Natural killer cell (primary cell): ENCODE measurements around the gene BTBD1. TPM values are rescaled to one million over a fixed set of nuclear protein-coding genes. Genes with fewer than 3 reads are reported as not detected.

Experiments used
- ATAC-seq, 3 donors: fragments of 150-1000 bp in 2 of 3; fragments of 200-7000 bp in 1 of 3; cut with Tn5 transposase; 1 replicate in 1 of 3; 2 replicates in 2 of 3; pipeline ENCODE4 v1.10.0; 2021; ENCODE audit warnings: mild to moderate bottlenecking in 2 of 3, moderate library complexity in 2 of 3
- DNase-seq, 2 donors: peaks; one replicate each; pipeline versions ENCODE4 v3.0.0 to v3.0.0-alpha.2; 2013 to 2021; ENCODE audit warnings: mixed read lengths in 1 of 2
- H3K27ac ChIP-seq: one replicate; pipeline ENCODE4 v1.5.1; 2013; ENCODE audit warnings: mild to moderate bottlenecking, low read length
- H3K27me3 ChIP-seq: one replicate; pipeline ENCODE4 v1.6.1; 2013; ENCODE audit warnings: low read length; ENCODE audit not compliant: control insufficient read depth, insufficient read depth
- H3K36me3 ChIP-seq: one replicate; pipeline ENCODE4 v1.6.1; 2013; ENCODE audit warnings: low read length; ENCODE audit not compliant: control insufficient read depth, insufficient read depth
- H3K4me1 ChIP-seq: one replicate; pipeline ENCODE4 v1.6.1; 2013; ENCODE audit warnings: low read length; ENCODE audit not compliant: control insufficient read depth, insufficient read depth
- H3K4me3 ChIP-seq: one replicate; pipeline ENCODE4 v1.5.1; 2013; ENCODE audit warnings: low read length
- H3K9me3 ChIP-seq: one replicate; pipeline ENCODE4 v1.6.1; 2013; ENCODE audit warnings: low read length; ENCODE audit not compliant: control insufficient read depth, insufficient read depth
- H3K27ac Mint-ChIP-seq, 2 donors: one replicate each; pipeline ENCODE4 v1.8.0; 2022; ENCODE audit warnings: mild to moderate bottlenecking in 2 of 2, mixed read lengths in 2 of 2, moderate library complexity in 1 of 2
- H3K27me3 Mint-ChIP-seq, 2 donors: one replicate each; pipeline ENCODE4 v1.8.0; 2022; ENCODE audit warnings: low read depth in 2 of 2, mixed read lengths in 2 of 2
- H3K36me3 Mint-ChIP-seq: one replicate; pipeline ENCODE4 v1.8.0; 2022; ENCODE audit warnings: mixed read lengths
- H3K4me1 Mint-ChIP-seq, 2 donors: one replicate each; pipeline ENCODE4 v1.8.0; 2022; ENCODE audit warnings: mixed read lengths in 2 of 2
- H3K4me3 Mint-ChIP-seq: one replicate; pipeline ENCODE4 v1.8.0; 2022; ENCODE audit warnings: mild to moderate bottlenecking, moderate library complexity, mixed read lengths
- H3K9me3 Mint-ChIP-seq, 2 donors: one replicate each; pipeline ENCODE4 v1.8.0; 2022; ENCODE audit warnings: mixed read lengths in 2 of 2
- WGBS: methylation state at CpG from one replicate; pipeline ENCODE4 v1.1.7; 2013; ENCODE audit warnings: missing lambda C conversion rate; ENCODE audit not compliant: insufficient coverage; 5-methylcytosine and 5-hydroxymethylcytosine counted together
- intact Hi-C: fragments of 100-400 bp; cut with micrococcal nuclease; formaldehyde crosslinking; loops from one replicate; pipeline ENCODE4 v1.14.2; 2022
- total RNA-seq, 4 donors: library from RNA; stranded (reverse); fragments of 120-200 nt in 1 of 4; gene quantifications; one replicate each; pipeline versions ENCODE4 v1.2.3 to v1.2.4, GENCODE V29; 2013 to 2022
- TF ChIP-seq, protein P1 (sequence below): fragments of 200-600 bp; IDR thresholded peaks from one replicate; pipeline ENCODE4 v1.8.0; 2022; ENCODE audit warnings: antibody characterized with exemption

Gene BTBD1
- total RNA-seq, 3 donors from 2014 or later (not counting 1 experiment from before 2014, with no cell fraction given), result 42.5 to 54.4 (median 54.0) TPM

DNA sequence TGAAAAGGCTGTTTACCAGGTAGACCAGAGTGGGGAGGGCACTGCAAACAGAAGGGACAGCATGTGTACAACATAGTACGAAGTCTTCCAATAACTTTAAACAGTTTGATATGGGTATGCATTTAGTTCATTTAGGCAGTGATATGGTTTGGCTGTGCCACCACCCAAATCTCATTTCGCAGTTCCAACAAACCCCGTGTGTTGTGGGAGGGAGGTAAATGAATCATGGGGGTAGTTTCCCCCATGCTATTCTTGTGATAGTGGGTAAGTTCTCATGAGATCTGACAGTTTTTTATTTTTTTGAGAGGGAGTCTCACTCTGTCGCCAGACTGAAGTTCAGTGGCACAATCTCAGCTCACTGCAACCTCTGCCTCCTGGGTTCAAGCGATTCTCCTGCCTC is 88.6 kb downstream of the BTBD1 start:
- no peaks in the 10 kb centered on the region for H3K36me3 Mint-ChIP-seq
- TF ChIP-seq, protein P1, sequence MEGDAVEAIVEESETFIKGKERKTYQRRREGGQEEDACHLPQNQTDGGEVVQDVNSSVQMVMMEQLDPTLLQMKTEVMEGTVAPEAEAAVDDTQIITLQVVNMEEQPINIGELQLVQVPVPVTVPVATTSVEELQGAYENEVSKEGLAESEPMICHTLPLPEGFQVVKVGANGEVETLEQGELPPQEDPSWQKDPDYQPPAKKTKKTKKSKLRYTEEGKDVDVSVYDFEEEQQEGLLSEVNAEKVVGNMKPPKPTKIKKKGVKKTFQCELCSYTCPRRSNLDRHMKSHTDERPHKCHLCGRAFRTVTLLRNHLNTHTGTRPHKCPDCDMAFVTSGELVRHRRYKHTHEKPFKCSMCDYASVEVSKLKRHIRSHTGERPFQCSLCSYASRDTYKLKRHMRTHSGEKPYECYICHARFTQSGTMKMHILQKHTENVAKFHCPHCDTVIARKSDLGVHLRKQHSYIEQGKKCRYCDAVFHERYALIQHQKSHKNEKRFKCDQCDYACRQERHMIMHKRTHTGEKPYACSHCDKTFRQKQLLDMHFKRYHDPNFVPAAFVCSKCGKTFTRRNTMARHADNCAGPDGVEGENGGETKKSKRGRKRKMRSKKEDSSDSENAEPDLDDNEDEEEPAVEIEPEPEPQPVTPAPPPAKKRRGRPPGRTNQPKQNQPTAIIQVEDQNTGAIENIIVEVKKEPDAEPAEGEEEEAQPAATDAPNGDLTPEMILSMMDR, result no peak
- no peaks in the 10 kb centered on the region for H3K4me1 Mint-ChIP-seq
- WGBS, result 97% methylated on average over 5 of the region's 5 CpGs
- no peak overlapping the region for H3K4me3 Mint-ChIP-seq
- H3K36me3 ChIP-seq, result no peaks in the 10 kb centered on the region
- H3K4me3 ChIP-seq, result no peak overlapping the region
- H3K4me1 ChIP-seq, result no peaks in the 10 kb centered on the region
- no peaks in the 10 kb centered on the region for H3K9me3 ChIP-seq
- ATAC-seq (no peak), DNase-seq (no peak)
- no peak overlapping the region for H3K27ac ChIP-seq
- no peaks in the 10 kb centered on the region for H3K27me3 ChIP-seq
- intact Hi-C loops, result no loop called here
- H3K27ac Mint-ChIP-seq, result no peak overlapping the region
- H3K27me3 Mint-ChIP-seq, result no peaks in the 10 kb centered on the region
- no peaks in the 10 kb centered on the region for H3K9me3 Mint-ChIP-seq

DNA sequence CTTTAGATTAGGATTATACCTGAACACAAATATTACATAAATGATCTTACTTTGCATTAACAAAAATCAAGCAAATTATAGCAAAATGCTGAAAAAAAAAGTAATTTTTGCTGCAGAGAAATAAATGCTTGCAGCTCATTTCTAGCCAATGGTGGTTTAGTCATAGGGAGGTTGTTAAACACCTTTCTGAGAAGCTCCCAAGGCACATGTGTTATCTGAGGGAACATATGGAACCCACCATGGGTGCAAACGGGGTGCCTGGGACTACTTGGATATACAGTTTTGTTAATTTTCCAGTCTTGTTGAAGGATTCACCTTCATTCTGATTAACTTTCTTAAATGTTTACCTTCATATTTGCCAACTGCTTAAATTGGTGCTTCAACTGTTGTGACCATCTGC is 90.0 kb downstream of the BTBD1 start:
- DNase-seq, result no peak
- no peaks in the 10 kb centered on the region for H3K9me3 ChIP-seq
- H3K36me3 ChIP-seq, result no peaks in the 10 kb centered on the region
- Mint-ChIP-seq H3K9me3 (no peaks in the 10 kb centered on the region), H3K27ac (no peak overlapping the region), H3K4me3 (no peak overlapping the region), H3K27me3 (no peaks in the 10 kb centered on the region), H3K4me1 (no peaks in the 10 kb centered on the region), H3K36me3 (no peaks in the 10 kb centered on the region)
- H3K4me1 ChIP-seq, result no peaks in the 10 kb centered on the region
- no peaks in the 10 kb centered on the region for H3K27me3 ChIP-seq
- intact Hi-C loops, result no loop called here
- TF ChIP-seq, protein P1, result no peak
- no peak for ATAC-seq
- H3K27ac ChIP-seq, result no peak overlapping the region
- no peak overlapping the region for H3K4me3 ChIP-seq
- 75% methylated on average over 1 of the region's 1 CpG for WGBS

DNA sequence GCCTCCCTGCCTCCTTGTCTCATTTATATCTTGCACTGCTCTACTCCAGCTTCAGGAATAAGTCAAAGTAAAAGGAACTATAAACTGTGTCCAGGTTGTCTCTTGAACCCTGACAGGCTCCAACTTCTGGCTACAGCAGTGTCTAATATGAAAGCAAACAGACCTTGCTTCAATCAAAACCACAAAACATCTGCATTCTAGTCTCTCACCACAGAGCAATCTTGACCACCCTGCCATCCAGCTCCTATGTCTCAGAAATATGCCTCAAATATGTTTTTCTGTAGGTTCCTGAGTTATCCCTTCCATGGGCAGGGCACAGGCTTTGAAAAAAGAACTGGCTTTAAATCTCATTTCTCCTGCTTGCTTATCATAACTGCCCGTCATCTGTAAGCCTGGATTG is 94.1 kb downstream of the BTBD1 start:
- WGBS, result 100% methylated on average over 1 of the region's 1 CpG

More for the DNA sequence above, 94.1 kb downstream of the BTBD1 start:
- H3K4me3 Mint-ChIP-seq, result no peak overlapping the region
- ATAC-seq (no peak), DNase-seq (no peak)
- Histone ChIP-seq H3K4me1 (no peaks in the 10 kb centered on the region), H3K27me3 (no peaks in the 10 kb centered on the region), H3K4me3 (no peak overlapping the region), H3K9me3 (no peaks in the 10 kb centered on the region), H3K36me3 (no peaks in the 10 kb centered on the region), H3K27ac (no peak overlapping the region)
- H3K36me3 Mint-ChIP-seq, result no peaks in the 10 kb centered on the region
- intact Hi-C loops, result no loop called here
- H3K27me3 Mint-ChIP-seq, result no peaks in the 10 kb centered on the region
- no peaks in the 10 kb centered on the region for H3K4me1 Mint-ChIP-seq
- TF ChIP-seq, protein P1, result no peak
- no peak overlapping the region for H3K27ac Mint-ChIP-seq
- H3K9me3 Mint-ChIP-seq, result no peaks in the 10 kb centered on the region
